ENCODE measurements around the gene PLEKHN1.

DNA sequence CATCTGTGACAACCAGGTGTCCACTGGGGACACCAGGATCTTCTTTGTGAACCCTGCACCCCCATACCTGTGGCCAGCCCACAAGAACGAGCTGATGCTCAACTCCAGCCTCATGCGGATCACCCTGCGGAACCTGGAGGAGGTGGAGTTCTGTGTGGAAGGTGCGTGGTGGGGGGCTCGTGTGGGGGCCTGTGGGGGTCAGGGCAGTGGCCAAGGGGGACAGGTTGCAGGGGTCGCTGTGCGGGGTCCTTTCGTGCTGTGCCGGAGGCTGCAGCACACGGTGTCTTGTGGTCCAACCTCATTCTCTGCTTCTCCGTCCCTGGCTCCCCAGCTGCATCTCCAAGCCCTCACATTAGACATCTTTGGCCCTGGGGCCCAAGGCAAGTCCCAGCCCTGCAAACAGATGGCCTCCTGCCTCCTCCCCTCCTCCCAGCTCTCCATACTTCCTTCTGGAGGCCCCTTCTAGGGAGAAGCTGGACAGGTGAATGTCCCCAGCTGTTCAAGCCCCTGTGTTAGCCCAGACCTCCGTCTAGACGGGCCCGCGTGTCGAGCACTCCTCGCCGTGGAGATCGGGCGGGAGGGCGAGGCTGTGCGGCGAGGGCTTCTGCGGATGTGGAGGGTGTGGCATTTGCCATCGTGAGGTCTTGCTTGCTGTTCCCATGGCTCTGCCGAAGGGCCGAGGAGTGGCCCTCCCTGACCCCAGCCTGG is 56.2 kb downstream of the PLEKHN1 start:
- TF ChIP-seq CTCF (conservative IDR thresholded peaks at IDR 0.05; ENCODE audit: low read depth, low read length) (no peak), RFX5 (IDR thresholded peaks at IDR 0.05; ENCODE audit: low read depth, low read length) (no peak), POLR2A (IDR thresholded peaks at IDR 0.05; ENCODE audit: low read depth, low read length) (no peak), RCOR1 (IDR thresholded peaks at IDR 0.05; ENCODE audit: insufficient replicate concordance, low read length) (no peak), SMC3 (IDR thresholded peaks at IDR 0.05; ENCODE audit: low read depth, low read length) (no peak), RAD21 (IDR thresholded peaks at IDR 0.05; ENCODE audit: low read length) (no peak), MAZ (IDR thresholded peaks at IDR 0.05; ENCODE audit: borderline replicate concordance, low read depth, low read length) (no peak), MXI1 (IDR thresholded peaks at IDR 0.05; ENCODE audit: borderline replicate concordance, low read depth, low read length) (no peak), CEBPB (IDR thresholded peaks at IDR 0.05; ENCODE audit: low read depth, low read length) (no peak), ELK1 (IDR thresholded peaks at IDR 0.05; ENCODE audit: borderline replicate concordance, low read depth, low read length) (no peak)
- TF ChIP-seq, protein P1, sequence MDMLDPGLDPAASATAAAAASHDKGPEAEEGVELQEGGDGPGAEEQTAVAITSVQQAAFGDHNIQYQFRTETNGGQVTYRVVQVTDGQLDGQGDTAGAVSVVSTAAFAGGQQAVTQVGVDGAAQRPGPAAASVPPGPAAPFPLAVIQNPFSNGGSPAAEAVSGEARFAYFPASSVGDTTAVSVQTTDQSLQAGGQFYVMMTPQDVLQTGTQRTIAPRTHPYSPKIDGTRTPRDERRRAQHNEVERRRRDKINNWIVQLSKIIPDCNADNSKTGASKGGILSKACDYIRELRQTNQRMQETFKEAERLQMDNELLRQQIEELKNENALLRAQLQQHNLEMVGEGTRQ (IDR thresholded peaks at IDR 0.05; ENCODE audit: low read depth, low read length) = no peak
